NCI-H526 treated with DMSO at 0.1 percent for 48 hours (cell line): ENCODE data around the gene MS4A18.
"Not testable (repeated sequence)": the region's sequence is repeated elsewhere in the genome, so short reads cannot be mapped to it uniquely, and the experiment has no call there.

Source experiments
- DNase-seq: peaks from one replicate; lab custom pipeline; 2025; lab: John Stamatoyannopoulos, UW

Gene MS4A18

DNA sequence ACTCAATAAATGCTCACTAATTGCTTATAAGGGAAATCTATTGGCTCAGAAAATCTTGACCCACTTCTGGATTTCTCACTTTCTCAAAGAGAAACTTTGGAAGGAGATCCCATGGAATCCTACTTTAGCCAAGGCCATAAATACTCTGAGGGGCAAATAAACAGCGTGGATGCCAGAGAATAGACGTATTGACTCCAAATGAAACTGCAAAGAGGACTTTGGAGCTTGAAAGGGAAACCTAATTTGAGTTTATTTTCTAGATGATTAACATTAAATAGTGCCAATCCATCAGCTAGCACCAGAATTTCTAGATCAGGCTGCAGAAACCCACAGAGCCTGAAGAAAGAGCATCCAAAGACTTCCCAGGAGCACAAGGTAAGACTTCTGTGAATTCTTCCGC, at the start of gene MS4A18:
Gene MS4A18 (plus strand): TSS at position 301 of the 400 bp plus-strand sequence.
- no peak for DNase-seq

DNA sequence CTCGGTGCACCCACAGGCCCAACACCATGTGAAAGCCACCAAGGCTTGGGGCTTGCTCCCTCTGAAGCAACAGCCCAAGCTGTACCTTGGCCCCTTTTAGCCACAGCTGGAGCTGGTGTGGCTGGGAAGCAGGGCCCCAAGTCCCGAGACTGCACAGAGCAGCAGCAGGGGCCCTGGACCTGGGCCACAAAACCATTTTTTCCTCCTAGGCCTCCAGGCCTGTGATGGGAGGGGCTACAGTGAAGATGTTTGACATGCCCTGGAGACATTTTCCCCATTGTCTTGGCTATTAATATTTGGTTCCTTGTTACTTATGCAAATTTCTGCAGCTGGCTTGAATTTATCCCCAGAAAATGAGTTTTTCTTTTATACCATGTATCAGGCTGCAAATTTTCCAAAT, 46.3 kb upstream of the MS4A18 start:
- DNase-seq = not testable (repeated sequence)

DNA sequence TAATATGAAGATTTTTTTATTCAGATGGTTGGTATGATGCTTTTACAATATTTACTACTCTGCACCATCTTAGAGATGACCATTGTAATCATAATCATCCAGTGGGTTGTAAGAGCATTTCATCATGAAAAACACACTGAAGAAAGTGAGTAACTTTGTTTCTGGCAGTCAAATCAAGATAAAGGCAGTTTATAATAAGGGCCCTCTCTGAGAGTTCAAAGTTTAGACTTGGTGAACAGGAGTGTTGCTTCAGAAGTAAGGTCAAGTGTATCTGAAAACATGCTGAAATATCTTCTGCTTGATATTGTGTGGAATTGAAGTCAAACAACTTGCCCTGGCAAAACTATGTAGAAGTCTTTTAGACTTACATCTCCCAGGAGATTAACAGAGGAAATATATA, 44.6 kb upstream of the MS4A18 start:
- DNase-seq = no peak

DNA sequence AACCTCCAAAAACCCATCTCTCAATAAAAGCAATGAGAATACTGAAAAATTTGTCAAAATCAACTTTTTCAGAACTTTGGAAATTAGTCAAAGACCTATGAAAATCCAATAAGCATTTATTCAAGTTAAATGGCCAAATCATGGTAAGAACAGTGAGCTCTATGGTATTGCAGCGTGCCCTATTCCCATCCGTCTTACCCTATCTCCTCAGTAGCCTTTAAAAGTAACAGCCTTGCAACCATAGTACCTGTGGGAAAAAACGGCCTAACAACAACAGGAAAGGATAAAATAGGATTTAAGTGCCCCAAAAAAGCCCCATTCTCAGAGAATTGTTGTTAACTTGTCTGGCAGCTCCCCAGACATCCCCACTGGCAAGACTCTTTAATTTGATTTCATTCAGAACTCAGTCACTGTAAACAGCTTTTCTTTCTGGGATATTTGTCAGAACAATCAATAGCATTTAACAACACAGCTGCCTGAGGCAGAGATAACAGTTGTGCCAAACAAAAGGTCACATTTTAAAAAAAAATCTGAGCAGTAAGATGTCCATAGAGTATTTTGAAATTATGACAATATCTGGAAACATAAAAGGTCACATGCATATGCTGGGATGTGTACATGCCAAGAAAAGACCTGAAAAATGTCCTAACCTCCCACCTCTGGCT, 43.9 kb upstream of the MS4A18 start:
- DNase-seq = no peak

DNA sequence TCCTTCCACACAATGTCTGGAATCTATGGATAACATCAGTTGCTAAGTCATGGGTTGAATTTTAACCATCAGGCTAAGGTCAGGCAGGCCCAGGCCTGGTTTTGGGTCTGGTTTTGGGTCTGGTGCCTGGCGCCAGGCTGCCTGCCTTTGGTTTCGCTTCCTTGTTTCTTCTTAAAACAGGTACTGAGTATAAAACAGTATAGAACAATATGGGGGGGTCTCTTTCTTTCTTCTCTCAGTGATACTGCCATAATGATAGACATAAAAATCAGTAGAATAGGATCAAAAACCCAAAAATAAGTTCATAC, 40.0 kb upstream of the MS4A18 start:
- DNase-seq = not testable (repeated sequence)

DNA sequence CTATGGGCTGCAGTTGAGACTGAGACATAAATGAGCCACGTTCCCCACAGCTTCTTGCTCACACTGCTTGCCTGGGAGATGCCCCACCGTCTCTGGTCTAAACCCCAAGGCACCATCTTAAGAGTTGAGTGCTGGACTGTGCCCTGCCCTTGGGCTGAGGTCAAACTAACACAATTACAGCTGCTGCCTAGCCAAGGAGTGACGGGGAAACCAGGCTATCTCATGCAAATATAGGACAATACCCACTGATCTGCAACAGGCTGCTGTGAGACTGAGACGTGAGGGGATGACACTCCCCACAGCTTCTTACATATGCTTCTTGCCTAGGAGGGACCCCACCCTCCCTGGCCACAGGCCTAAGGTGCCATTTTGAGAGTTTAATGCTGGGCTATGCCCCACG, 32.9 kb upstream of the MS4A18 start:
- DNase-seq = no peak

DNA sequence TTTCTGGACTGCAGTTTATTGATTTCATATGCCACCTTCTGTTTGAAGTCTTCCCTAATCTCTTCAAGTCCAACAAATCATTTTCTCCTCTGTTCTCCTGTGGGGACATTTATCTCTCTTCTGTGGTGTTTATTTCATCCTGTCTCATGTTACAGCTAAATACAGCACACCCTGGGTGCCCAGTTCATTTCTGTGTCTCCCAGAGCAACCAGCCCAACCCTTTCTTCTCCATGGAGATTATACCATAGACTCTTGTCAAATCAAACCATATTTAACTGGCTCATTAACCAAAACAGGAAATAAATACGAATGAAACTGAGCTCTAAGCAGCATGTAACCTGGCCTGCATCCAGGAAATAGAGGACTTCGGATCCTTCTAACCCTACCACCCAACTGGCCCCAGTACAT, 25.2 kb upstream of the MS4A18 start, which contains the start of gene MS4A8:
Gene MS4A8 (plus strand): TSS at position 329 of the 408 bp plus-strand sequence. CDS start 1,249 bp downstream, outside the sequence.
- DNase-seq = no peak

DNA sequence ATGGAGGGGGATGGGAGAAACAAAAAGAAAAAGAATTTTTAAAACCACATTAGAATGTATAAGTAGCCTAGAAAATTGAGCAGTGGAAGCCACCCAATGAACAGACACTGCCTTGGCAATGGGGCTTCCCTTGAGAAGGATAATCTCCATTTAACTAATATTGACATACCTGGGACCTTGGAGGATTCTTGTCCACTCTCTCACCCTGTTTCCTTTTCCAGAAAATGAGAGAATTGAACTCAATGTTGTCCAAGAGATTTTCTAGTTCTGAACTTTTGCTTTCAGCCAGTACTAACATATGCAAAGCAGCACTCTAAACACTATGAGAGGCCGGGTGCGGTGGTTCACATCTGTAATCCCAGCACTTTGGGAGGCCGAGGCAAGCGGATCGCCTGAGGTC, 24.6 kb upstream of the MS4A18 start:
- no peak for DNase-seq

DNA sequence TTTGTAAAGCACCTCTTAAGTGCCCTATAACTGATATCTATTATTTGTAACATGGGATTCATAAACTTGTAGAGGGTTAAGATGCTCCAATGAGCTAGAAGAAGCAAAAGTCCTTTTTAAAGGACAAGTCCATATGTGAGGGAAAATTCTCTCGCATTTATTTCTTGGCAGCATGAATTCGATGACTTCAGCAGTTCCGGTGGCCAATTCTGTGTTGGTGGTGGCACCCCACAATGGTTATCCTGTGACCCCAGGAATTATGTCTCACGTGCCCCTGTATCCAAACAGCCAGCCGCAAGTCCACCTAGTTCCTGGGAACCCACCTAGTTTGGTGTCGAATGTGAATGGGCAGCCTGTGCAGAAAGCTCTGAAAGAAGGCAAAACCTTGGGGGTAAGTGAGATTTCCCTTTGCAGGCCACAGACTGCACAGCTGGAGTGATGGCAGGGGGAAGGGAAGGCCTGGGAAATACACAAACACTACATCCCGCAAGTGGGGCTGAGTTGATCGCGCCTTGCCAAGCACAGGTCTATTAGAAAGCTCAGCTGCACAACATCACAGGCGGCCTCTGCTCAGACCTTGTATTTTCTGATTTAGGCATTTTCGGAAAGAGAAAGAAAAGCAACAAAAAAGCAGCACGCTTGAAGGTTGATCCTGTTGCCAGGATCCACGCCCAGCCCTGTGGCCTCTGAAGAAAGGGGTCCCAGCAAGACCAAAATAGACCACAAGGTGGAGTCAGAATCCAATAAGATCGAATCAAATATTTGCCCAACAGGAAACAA, 23.6 kb upstream of the MS4A18 start:
- DNase-seq = peak; percentile 39

DNA sequence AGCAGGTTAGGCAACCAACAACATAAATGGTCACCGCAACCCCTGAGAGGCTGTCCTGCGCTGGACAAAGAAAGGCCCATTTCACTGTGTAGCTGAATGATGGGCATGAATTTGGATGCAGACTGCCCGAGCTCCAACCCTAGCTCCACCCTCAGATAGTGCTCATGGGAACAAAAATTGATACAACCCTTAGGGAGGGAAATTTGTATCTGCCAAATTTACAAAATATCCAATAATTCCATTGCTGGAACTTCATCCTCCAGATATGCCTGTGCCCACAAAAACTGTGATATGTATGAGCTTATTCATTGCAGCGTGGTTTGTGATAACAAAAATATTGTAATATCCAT, 23.1 kb upstream of the MS4A18 start:
- no peak for DNase-seq

DNA sequence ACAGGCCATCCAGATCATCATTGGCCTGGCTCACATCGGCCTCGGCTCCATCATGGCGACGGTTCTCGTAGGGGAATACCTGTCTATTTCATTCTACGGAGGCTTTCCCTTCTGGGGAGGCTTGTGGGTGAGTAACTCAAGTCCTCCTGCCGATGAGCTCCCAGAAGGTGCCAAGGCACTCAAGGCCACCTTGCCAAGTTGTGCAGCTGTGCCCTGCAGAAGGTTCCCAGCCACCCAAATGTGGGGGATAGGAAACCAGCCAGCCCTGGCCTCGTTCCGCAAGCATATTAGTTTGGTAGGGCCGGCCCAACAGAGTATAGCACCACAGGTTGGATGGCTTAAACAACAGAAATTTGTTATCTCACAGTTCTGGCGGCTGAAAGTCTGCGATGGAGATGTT, 21.1 kb upstream of the MS4A18 start:
- DNase-seq = no peak

DNA sequence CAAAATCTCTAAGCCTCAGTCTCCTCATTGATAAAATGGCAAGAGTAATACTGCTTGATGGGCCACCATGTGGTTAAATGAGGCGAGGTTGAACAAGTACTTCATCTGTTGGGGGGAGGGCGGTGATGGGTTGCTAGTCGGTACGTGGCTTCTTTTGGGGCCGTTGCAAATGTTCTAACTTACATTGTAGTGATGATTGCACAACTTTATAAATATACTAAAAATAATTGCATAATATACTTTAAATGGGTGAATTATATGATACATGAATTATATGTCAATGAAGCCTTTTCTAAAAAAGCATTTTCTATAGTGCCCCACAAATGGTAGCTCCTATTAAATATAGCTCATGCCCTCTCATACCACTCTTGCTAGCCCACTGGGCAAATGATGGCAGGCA, 18.6 kb upstream of the MS4A18 start:
- DNase-seq = no peak

DNA sequence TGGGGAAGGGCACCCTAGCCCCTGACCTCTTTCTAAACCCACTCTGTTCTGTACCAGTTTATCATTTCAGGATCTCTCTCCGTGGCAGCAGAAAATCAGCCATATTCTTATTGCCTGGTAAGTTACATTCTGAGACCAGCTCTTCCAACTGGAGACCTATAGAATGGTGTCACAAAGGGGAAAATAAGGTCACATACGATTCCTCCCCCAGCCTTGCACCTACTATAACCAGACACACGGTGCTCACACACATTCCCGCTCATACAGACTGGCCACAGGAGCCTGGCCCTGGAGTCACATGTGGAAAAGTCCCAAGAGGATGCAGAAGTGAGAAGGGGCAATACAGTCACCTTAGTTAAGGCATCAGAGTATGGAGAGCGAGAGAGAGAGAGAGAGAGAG, 17.6 kb upstream of the MS4A18 start:
- DNase-seq = no peak

DNA sequence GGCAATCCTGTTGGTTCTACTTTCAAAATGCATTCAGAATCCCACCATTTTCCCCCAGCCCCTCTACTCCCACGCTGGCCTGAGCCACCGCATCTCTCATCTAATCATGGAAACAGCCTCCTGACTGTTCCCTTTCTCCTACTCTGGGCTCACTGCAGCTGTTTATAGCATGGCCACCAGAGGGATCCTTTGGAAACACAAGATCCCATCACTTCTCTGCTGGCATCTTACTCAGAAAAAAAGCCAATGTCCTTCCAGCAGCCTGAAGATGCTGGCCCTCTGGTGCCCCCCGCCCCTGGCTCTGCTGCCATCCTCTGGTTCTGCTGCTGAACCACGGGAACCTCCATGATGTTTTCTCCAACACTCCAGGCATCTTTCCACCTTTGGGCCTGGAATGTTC, 14.0 kb upstream of the MS4A18 start:
- DNase-seq = no peak

DNA sequence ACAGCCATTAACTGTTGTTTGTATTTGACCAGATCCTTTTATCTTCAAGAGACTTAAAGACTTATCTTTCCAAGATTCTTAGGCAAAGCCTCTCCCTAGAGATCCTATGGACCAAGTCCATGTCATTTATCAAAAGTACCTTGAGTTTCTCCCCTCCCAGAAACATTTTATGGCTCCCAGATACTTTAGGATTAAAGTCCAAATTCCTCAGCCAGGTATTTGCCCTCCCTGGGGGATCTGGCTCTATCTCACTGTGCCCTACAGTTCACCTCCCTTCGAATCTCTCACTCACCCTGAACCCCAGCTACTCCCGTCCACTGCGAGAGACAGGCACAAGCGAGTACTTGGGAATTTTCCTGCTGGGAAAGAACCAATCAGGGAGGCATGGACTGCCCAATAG, 13.2 kb upstream of the MS4A18 start:
- DNase-seq = no peak

DNA sequence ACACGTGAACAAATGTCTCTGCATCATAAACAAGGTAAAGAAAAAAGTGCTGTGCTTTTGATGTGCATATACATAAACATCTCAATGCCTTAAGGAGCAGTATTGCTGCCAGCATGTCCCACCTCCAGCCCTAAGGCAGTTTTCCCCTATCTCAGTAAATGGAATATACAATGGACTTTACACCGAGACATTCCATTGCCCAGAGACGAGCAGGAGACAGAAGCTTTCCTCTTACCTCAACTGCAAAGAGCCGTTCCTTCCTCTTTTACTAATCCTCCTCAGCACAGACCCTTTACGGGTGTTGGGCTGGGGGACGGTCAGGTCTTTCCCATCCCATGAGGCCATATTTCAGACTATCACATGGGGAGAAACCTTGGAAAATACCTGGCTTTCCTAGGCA, 11.1 kb upstream of the MS4A18 start:
- not testable (repeated sequence) for DNase-seq

DNA sequence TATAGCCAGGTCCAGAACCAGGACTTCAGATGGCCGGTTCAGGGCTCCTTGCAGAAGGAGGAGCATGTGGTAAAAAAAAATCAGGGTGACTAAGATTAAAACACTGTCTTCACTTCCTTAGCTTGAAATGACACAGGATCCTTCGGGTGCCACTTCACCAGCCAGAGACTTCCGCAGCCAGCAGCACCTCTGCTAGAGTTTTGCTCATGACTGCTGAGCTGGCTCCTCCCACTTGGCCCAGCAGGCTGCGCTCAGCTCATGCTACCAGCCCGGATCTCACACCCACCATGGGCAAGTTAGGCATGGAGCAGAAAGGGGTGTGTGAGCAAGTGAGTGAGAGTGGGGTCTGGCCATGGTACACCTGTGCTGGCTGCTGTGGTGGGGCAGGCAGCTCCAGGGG, 6.6 kb upstream of the MS4A18 start:
- DNase-seq = no peak

DNA sequence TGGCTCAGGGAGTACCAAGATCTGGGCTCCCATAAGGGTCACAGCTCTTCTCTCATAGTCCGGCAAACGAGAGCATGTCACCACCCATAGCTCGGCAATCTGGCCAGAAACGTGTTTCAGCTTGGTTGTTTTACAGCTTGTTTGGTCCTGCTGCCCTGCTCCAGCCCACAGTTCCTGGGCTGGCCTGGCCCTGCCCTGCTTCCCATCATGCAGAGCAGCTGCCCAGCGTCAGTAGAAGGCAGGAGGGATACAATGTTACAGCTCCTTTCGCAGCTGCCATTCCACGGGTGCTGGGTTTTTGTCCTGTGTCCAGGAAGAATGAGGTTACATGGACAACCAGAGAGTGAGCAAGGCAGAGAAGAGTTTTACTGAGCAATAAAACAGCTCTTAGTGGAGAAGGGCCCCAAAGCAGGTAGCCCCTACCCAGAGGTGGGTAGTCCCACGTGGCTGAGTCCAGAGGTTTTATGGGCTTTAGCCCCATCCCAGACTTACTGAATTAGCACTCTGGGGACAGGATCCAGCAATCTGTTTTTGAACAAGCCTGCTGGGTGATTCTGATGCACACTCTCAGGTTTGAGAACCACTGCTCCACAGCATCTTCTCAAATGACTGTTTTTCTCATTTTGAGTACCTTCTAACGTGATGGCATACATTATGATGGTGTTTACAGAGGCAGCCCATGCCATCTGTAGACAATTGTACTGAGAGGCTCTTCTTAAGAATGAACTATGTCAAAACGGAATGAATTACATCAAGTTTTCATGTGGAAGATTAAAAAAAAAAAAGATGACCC, 5.8 kb upstream of the MS4A18 start:
- DNase-seq = no peak

DNA sequence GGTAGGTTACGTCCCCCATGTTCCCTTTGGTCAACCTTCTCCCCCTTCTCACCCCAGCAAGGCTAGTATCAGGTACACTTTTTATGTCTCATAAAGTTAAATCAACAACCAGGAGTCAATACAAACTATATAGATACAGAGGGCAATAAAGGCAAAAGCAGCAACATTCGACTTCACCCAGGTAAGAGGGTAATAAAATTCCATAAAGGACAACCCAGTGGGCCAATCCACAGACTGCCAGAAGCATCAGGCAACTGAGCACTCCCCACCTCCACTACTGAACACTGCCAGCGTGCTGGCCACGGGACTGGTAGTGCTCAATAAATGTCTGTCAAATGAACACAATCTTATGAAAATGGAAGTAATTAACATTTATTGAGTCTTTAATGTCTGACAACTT, 5.1 kb upstream of the MS4A18 start:
- no peak for DNase-seq

DNA sequence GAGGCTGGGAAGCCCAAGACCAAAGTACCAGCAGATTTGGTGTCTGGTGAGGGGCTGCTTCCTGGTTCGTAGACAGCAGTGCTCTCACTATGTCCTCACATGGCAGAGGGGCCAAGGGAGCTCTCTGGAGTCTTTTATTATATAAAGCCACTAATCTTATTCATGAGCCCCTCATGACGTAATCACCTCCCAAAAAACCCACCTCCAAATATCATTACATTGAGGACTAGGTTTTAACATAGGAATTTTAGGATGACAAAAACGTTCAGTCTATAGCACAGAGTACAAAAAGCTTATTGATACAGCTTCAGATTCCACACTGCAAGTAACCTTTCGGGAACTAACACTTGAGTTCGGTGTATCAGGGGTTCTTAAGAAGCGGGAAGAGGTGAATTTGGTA, 4.1 kb upstream of the MS4A18 start:
- DNase-seq = no peak

DNA sequence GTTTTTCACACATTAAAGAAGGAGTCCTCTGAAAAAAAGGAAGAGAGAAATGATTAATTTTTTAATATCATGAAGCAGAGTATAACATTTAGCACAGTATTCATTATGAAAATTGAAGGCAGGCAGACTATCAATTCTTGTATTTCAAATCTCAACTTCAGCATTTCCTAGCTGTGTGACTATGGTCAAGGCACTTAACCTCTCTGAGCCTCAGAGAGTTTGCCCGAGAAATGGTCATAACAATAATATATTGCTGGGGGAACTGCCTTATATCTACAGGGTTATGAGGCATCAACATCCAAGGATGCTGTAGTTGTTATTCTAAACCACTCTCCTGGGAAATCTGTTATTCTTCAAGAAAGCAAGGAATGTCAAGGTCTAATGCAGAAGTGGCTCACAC, 1.1 kb downstream of the MS4A18 start:
- no peak for DNase-seq

DNA sequence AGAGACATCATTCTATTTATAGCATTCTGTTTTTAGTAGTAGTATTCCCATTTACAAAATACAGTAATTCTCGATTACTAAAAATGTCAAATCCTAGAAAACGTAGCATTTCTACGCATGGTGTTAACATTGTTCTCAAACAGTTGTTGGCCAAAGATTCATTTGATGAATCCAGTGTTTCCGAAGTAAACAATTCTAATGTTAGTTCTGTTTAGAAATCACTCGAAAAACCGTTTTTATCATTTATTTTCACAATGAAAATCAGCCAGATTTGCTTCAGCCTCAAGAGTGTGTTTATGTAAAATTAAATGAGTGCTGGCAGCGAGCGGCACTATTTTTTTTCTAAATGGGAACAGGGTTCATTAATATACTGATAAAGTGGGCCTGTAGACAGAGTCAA, 7.1 kb downstream of the MS4A18 start:
- DNase-seq = no peak

DNA sequence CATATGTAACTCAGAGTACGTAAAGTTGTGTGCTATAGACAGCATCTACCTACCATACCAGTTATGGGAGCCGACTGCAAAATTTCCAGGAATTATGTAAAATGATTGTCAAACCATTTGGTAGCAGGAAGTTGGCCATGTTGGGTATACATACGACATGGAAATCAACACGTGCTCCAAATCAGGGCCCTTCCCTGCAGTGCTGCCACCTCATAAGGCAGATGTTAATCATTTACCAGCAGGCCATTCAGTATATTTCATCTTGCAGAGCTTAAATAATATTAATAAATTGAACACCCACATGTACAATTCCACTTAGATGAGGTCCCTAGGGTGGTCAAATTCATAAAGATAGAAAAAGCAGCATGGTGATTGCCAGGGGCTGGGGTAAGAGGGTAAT, 9.8 kb downstream of the MS4A18 start:
- DNase-seq = no peak
